ENCODE results near the gene RGS12. TPM values are rescaled to one million over a fixed set of nuclear protein-coding genes. Genes with fewer than 3 reads are reported as not detected.
A peak's percentile ranks its signal among the peaks of the same experiment; 100 is the strongest.

Gene RGS12
- total RNA-seq, 4 donors from 2014 or later: 3.5 to 63.8 (median 40.1) TPM

DNA sequence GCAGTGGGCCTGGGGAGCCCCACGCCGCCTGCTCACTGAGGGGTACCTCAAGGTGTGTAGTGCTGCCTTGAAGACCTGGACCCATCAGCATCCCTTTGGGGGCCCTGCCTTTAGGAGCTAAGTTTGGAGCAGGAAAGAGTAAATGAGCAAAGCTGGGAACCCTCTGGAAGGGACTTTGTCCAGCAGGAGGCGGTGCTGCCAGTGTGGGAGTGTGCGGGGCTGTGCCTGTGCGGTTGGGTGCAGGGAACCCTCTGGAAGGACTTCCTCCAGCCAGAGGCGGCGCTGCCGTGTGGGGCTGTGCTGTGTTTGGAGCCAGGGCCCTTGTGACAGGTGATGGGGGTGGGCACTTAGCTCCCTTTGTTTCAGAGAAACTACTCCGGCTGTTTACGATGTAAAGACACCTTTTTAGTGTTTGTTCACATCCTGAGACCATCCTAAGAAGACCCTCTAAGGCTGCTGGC is 25.8 kb downstream of the RGS12 start:
- TF ChIP-seq POLR2A (IDR thresholded peaks at IDR 0.05): no peak
- intact Hi-C loops (cut with DNase I; ENCODE audit: low total_unique reads): no loop called here
- no peaks in the 10 kb centered on the region for H3K36me3 ChIP-seq
- H3K9me3 ChIP-seq: no peaks in the 10 kb centered on the region
- no peaks in the 10 kb centered on the region for H3K27me3 ChIP-seq
- DNase-seq: no peak
- H3K4me3 ChIP-seq: no peak overlapping the region
- H3K4me1 ChIP-seq: no peaks in the 10 kb centered on the region
- H3K27ac ChIP-seq: no peak overlapping the region

DNA sequence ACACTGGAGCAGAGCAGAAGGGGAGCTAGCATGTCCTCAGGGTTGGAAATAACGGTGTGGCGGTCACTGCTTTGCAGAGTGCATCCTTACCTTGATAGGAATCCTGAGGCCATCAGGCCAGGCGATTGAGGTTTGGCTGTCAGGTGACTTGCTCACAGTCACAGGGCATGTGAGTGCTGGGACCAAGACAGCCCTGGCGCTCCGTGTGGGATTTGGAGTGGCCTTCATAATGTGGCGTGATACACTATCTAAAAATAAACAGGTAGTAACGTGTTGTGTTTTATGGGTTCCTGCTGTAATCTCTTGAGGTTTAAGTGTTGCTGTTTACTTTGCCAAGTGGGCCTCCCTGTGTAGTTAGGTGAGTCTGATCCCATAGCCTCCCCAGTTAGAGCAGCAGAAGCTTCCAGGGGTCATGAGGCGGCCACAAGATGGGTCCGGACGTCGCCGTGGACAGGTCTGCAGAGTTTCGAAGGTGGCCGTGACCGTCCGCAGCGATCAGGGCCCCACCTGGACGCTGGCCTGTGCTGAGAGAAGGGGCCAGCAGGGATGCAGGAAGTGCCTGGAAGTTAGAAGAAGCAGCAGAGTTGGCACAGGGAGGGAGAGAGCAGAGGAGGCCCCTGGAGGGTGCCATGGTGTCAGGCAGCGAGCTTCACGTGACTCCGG is 27.7 kb downstream of the RGS12 start:
- intact Hi-C loops (cut with DNase I; ENCODE audit: low total_unique reads): no loop called here
- H3K36me3 ChIP-seq: no peaks in the 10 kb centered on the region
- TF ChIP-seq, protein P1, sequence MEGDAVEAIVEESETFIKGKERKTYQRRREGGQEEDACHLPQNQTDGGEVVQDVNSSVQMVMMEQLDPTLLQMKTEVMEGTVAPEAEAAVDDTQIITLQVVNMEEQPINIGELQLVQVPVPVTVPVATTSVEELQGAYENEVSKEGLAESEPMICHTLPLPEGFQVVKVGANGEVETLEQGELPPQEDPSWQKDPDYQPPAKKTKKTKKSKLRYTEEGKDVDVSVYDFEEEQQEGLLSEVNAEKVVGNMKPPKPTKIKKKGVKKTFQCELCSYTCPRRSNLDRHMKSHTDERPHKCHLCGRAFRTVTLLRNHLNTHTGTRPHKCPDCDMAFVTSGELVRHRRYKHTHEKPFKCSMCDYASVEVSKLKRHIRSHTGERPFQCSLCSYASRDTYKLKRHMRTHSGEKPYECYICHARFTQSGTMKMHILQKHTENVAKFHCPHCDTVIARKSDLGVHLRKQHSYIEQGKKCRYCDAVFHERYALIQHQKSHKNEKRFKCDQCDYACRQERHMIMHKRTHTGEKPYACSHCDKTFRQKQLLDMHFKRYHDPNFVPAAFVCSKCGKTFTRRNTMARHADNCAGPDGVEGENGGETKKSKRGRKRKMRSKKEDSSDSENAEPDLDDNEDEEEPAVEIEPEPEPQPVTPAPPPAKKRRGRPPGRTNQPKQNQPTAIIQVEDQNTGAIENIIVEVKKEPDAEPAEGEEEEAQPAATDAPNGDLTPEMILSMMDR (IDR thresholded peaks at IDR 0.05): no peak
- TF ChIP-seq POLR2A (IDR thresholded peaks at IDR 0.05): no peak
- H3K4me3 ChIP-seq: no peak overlapping the region
- no peak overlapping the region for H3K27ac ChIP-seq
- no peaks in the 10 kb centered on the region for H3K4me1 ChIP-seq
- H3K27me3 ChIP-seq: no peaks in the 10 kb centered on the region
- DNase-seq: peak in 1 of 2 donors; percentile 4
- no peaks in the 10 kb centered on the region for H3K9me3 ChIP-seq

DNA sequence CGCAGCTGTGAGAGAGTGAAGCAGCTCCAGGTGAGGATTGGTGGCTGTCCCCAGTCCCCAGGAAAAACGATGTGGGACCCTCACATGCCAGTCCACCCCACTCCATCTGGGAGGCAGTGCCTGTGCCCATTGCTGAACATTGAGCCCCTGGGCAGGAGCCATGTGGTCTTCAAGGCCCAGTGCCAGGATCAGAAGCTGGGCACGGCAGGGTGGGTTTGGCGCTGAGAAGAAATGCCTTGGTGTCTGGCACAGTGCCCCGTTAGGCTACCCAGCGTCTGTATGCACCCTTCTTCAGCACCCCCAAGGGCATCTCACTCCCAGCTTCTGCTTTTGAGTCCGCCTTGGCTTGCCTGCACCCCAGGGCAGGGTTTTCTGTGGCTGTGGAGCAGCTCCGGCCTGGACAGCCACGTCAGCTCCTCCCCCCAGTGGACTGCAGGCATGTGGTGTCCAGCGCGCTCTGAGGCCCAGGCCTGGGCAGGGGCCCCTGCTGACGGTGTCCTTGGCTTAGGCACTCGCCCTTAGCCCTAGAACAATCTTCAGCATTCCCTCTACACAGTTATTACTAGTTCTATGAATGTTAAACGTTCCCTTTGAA is 28.6 kb downstream of the RGS12 start:
- intact Hi-C loops (cut with DNase I; ENCODE audit: low total_unique reads): no loop called here
- Histone ChIP-seq H3K27ac (no peak overlapping the region), H3K4me1 (no peaks in the 10 kb centered on the region)

DNA sequence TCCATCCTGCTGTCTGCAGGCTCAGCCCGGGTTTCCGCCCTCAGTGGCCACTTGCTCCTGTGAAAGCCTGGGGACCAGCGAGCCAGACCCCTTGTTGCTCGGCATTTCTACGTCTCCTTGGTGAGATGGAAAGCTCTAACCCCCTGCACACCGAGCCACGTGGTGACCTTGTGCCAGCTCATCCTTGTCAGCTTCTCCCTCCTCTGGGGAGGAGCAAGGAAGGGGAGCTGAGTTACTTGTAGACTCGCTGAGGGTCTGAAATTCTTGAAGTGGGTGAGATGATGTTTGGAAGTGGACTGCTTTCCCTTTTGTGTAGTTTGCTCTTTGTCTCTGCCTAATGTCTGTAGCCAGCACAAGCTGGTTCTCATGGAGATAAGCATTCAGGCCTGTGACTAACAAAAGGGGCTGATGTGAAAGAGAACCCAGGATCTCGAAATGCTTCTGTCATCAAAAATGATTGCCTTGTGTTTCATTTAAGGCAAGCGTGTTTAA is 29.3 kb downstream of the RGS12 start:
- TF ChIP-seq, protein P1 (IDR thresholded peaks at IDR 0.05): no peak
- no peak for TF ChIP-seq POLR2A (IDR thresholded peaks at IDR 0.05)
- no peaks in the 10 kb centered on the region for H3K4me1 ChIP-seq
- H3K9me3 ChIP-seq: no peaks in the 10 kb centered on the region
- intact Hi-C loops (cut with DNase I; ENCODE audit: low total_unique reads): no loop called here
- no peaks in the 10 kb centered on the region for H3K27me3 ChIP-seq
- H3K27ac ChIP-seq: no peak overlapping the region
- no peak overlapping the region for H3K4me3 ChIP-seq
- no peaks in the 10 kb centered on the region for H3K36me3 ChIP-seq
- no peak for DNase-seq

More for the DNA sequence above, 28.6 kb downstream of the RGS12 start:
- no peak overlapping the region for H3K4me3 ChIP-seq
- H3K27me3 ChIP-seq: no peaks in the 10 kb centered on the region
- H3K36me3 ChIP-seq: no peaks in the 10 kb centered on the region
- peak in 1 of 2 donors; percentile 13 for DNase-seq
- TF ChIP-seq POLR2A (IDR thresholded peaks at IDR 0.05): no peak
- TF ChIP-seq, protein P1 (IDR thresholded peaks at IDR 0.05): no peak
- H3K9me3 ChIP-seq: no peaks in the 10 kb centered on the region

DNA sequence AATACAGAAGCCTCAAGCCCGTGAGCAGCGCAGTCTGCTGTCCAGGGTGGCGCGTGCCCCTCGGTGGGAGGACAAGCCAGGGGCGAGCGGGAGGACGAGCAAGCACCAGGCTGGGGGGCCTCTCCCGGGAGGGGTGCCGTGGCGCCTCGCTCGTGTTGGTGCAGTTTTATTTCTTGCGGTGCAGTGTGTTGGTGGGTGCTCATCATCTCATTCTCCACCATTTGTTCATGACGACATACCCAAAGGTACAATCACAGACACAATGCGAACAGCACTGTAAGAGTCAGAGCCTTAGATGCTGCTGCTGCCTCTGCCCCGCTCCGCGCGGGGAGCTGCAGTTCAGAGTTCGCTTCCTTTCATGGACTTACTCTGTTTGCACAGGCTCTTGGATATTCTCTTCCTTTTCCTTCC is 30.3 kb downstream of the RGS12 start:
- no peak overlapping the region for H3K27ac ChIP-seq
- TF ChIP-seq POLR2A (IDR thresholded peaks at IDR 0.05): no peak
- TF ChIP-seq, protein P1 (IDR thresholded peaks at IDR 0.05): no peak
- no peaks in the 10 kb centered on the region for H3K36me3 ChIP-seq
- intact Hi-C loops (cut with DNase I; ENCODE audit: low total_unique reads): no loop called here
- no peaks in the 10 kb centered on the region for H3K4me1 ChIP-seq
- no peaks in the 10 kb centered on the region for H3K27me3 ChIP-seq
- no peak overlapping the region for H3K4me3 ChIP-seq
- H3K9me3 ChIP-seq: no peaks in the 10 kb centered on the region
- DNase-seq: no peak
